HG03103 (cell line): ENCODE measurements around the gene TAGLN.
"Not testable (repeated sequence)": the region's sequence is repeated elsewhere in the genome, so short reads cannot be mapped to it uniquely, and the experiment has no call there.

Source experiments
- ATAC-seq: cut with Tn5 transposase; IDR thresholded peaks from one replicate; pipeline ENCODE4 v1.9.1; 2021; ENCODE audit warnings: low read depth; ENCODE audit not compliant: unreplicated experiment

TAGLN gene

GRCh38 chr11:117195258-117195657 lies 3.9 kb upstream of the TAGLN start:
- no peak for ATAC-seq

- ATAC-seq: no peak
Measured at GRCh38 chr11:117195761-117196160, 3.4 kb upstream of the TAGLN start.

GRCh38 chr11:117197006-117197405 lies 2.2 kb upstream of the TAGLN start:
- no peak for ATAC-seq

- no peak for ATAC-seq
Measured at GRCh38 chr11:117197516-117198456, 1.4 kb upstream of the TAGLN start.

GRCh38 chr11:117198613-117199012 lies 557 bp upstream of the TAGLN start:
- no peak for ATAC-seq

GRCh38 chr11:117199916-117200812 lies 994 bp downstream of the TAGLN start:
- no peak for ATAC-seq

GRCh38 chr11:117200813-117201657 lies 1.9 kb downstream of the TAGLN start:
- ATAC-seq: no peak

GRCh38 chr11:117201658-117202305 lies 2.6 kb downstream of the TAGLN start:
- no peak for ATAC-seq

GRCh38 chr11:117202386-117203068 lies 3.4 kb downstream of the TAGLN start:
- ATAC-seq: no peak

GRCh38 chr11:117203069-117203407 lies 3.9 kb downstream of the TAGLN start:
- ATAC-seq: no peak

GRCh38 chr11:117204283-117205080 lies 5.3 kb downstream of the TAGLN start:
- no peak for ATAC-seq

GRCh38 chr11:117205211-117205818 lies 6.1 kb downstream of the TAGLN start:
- no peak for ATAC-seq

- ATAC-seq: not testable (repeated sequence)
Measured at GRCh38 chr11:117206111-117206510, 6.9 kb downstream of the TAGLN start.

GRCh38 chr11:117206859-117207258 lies 7.7 kb downstream of the TAGLN start:
- not testable (repeated sequence) for ATAC-seq

- ATAC-seq: not testable (repeated sequence)
Measured at GRCh38 chr11:117207481-117207880, 8.3 kb downstream of the TAGLN start.

- ATAC-seq: not testable (repeated sequence)
Measured at GRCh38 chr11:117208710-117209109, 9.5 kb downstream of the TAGLN start.

- ATAC-seq: not testable (repeated sequence)
Measured at GRCh38 chr11:117209351-117210125, 10.4 kb downstream of the TAGLN start.
